ENCODE data around the gene SOSTDC1. TPM values are rescaled to one million over a fixed set of nuclear protein-coding genes. Genes with fewer than 3 reads are reported as not detected.
A peak's percentile ranks its signal among the peaks of the same experiment; 100 is the strongest.

The SOSTDC1 gene
- total RNA-seq, 1 experiment from 2014 or later, result 0.20 TPM

- TF ChIP-seq TCF7L2 (IDR thresholded peaks at IDR 0.05; ENCODE audit: borderline replicate concordance, extremely low read depth, insufficient read depth, insufficient read length), result no peak
- TF ChIP-seq SP1 (IDR thresholded peaks at IDR 0.05; ENCODE audit: low read depth), result no peak
- no peak for TF ChIP-seq ZNF274 (IDR thresholded peaks at IDR 0.05; ENCODE audit: low read depth, low read length)
- TF ChIP-seq ZFX (IDR thresholded peaks at IDR 0.05), result peak; percentile 61; the same call in 1 of the 2 replicates
- no peaks in the 10 kb centered on the region for H4K20me1 ChIP-seq (ENCODE audit: insufficient read depth)
- ChIA-PET CTCF (interaction anchor here (1.9 kb wide), 1 partner anchor 143 kb away, joined by 4 read pairs; no protein-coding TSS in a partner anchor), POLR2A (no interaction called here), RAD21 (ENCODE audit: low non-redundant PET in 1 of 2, low total read pairs in 2 of 2, uncharacterized antibody in 2 of 2, unreplicated experiment in 2 of 2) (interaction anchor here in 1 of 2 experiments (0.6 kb wide), 1 partner anchor 23 kb away, joined by 4 read pairs; no protein-coding TSS in a partner anchor)
- H3K9ac ChIP-seq (ENCODE audit: low read length), result peak within 1 kb of the TSS; percentile 64
- H3K27ac ChIP-seq (ENCODE audit: low read depth, low read length), result peak within 1 kb of the TSS; percentile 90
- peak within 1 kb of the TSS; percentile 63 for H2AFZ ChIP-seq (ENCODE audit: low read depth, low read length, poor library complexity, severe bottlenecking)
- peak within 1 kb of the TSS; percentile 69 for H3K4me2 ChIP-seq (ENCODE audit: low read length)
- no peaks in the 10 kb centered on the region for H3K9me2 ChIP-seq (ENCODE audit: insufficient read depth)
- no peaks in the 10 kb centered on the region for H3K27me3 ChIP-seq (ENCODE audit: insufficient read depth, low read length)
- no peaks in the 10 kb centered on the region for H3K36me3 ChIP-seq (ENCODE audit: control insufficient read depth in 1 of 2, insufficient read depth in 2 of 2, low read length in 2 of 2)
- intact Hi-C loops (cut with micrococcal nuclease), result no loop called here
- ATAC-seq, result peak; percentile 39
- peak within 1 kb of the TSS; percentile 53 to 60 for H3K4me3 ChIP-seq (replicated peaks in 1 of 2; ENCODE audit: low read depth in 1 of 2, low read length in 2 of 2)
- DNase-seq (ENCODE audit: low read depth, low spot score), result no peak
- H3K4me1 ChIP-seq (ENCODE audit: control insufficient read depth in 1 of 2, insufficient read depth in 2 of 2, low read length in 2 of 2), result peaks cover 11 to 23% of the 10 kb centered on the region in 2 experiments
- H3K9me3 ChIP-seq (ENCODE audit: control insufficient read depth in 1 of 2, insufficient read depth in 1 of 2, low read depth in 1 of 2, low read length in 2 of 2), result no peaks in the 10 kb centered on the region
- H3K79me2 ChIP-seq (ENCODE audit: insufficient read depth, low read length), result no peaks in the 10 kb centered on the region
- TSS peak; percentile 62 for BruUV-seq (replicated peaks)
Measured at GRCh38 chr7:16421333-16422102, 44.0 kb downstream of the SOSTDC1 start, which contains the start of gene CRPPA. Gene CRPPA, minus strand, starts transcription at chr7:16421538. Its CDS starts 216 bp downstream, at chr7:16421322.

GRCh38 chr7:16420649-16421332 lies 44.7 kb downstream of the SOSTDC1 start:
- ChIA-PET POLR2A (interaction anchor here (0.6 to 1.3 kb wide), 2 partner anchors 14 to 144 kb away, joined by 3 to 7 read pairs; no protein-coding TSS in a partner anchor), RAD21 (ENCODE audit: low non-redundant PET in 1 of 2, low total read pairs in 2 of 2, uncharacterized antibody in 2 of 2, unreplicated experiment in 2 of 2) (no interaction called here), CTCF (interaction anchor here (1.9 kb wide), 1 partner anchor 144 kb away, joined by 4 read pairs; no protein-coding TSS in a partner anchor)
- DNase-seq (ENCODE audit: low read depth, low spot score), result peak; percentile 68
- no peaks in the 10 kb centered on the region for H3K79me2 ChIP-seq (ENCODE audit: insufficient read depth, low read length)
- peak overlapping the region; percentile 64 for H3K9ac ChIP-seq (ENCODE audit: low read length)
- H4K20me1 ChIP-seq (ENCODE audit: insufficient read depth), result no peaks in the 10 kb centered on the region
- H3K4me3 ChIP-seq (replicated peaks in 1 of 2; ENCODE audit: low read depth in 1 of 2, low read length in 2 of 2), result peak overlapping the region; percentile 53 to 60
- H3K4me2 ChIP-seq (ENCODE audit: low read length), result peak overlapping the region; percentile 69
- ATAC-seq, result peak; percentile 81
- no TSS peak for BruUV-seq (replicated peaks)
- no peaks in the 10 kb centered on the region for H3K36me3 ChIP-seq (ENCODE audit: control insufficient read depth in 1 of 2, insufficient read depth in 2 of 2, low read length in 2 of 2)
- H3K9me3 ChIP-seq (ENCODE audit: control insufficient read depth in 1 of 2, insufficient read depth in 1 of 2, low read depth in 1 of 2, low read length in 2 of 2), result no peaks in the 10 kb centered on the region
- no peaks in the 10 kb centered on the region for H3K9me2 ChIP-seq (ENCODE audit: insufficient read depth)
- H3K4me1 ChIP-seq (ENCODE audit: control insufficient read depth in 1 of 2, insufficient read depth in 2 of 2, low read length in 2 of 2), result peaks cover 11 to 23% of the 10 kb centered on the region in 2 experiments
- intact Hi-C loops (cut with micrococcal nuclease), result no loop called here
- peak overlapping the region; percentile 90 for H3K27ac ChIP-seq (ENCODE audit: low read depth, low read length)
- no peaks in the 10 kb centered on the region for H3K27me3 ChIP-seq (ENCODE audit: insufficient read depth, low read length)
- peak overlapping the region; percentile 63 for H2AFZ ChIP-seq (ENCODE audit: low read depth, low read length, poor library complexity, severe bottlenecking)
- TF ChIP-seq FOSL1 (IDR thresholded peaks at IDR 0.05; ENCODE audit: low read depth) (no peak), CTCF (IDR thresholded peaks at IDR 0.05 in 2 of 3, conservative IDR thresholded peaks at IDR 0.05 in 1 of 3; ENCODE audit: borderline replicate concordance in 1 of 3, insufficient read depth in 1 of 3, low read depth in 2 of 3, low read length in 2 of 3) (peak in 2 of 3 experiments; percentile 11 to 15; a peak in 1 of 6 replicates), YY1 (IDR thresholded peaks at IDR 0.05; ENCODE audit: extremely low read depth, insufficient replicate concordance, low read depth, low read length) (no peak), ZBTB33 (IDR thresholded peaks at IDR 0.05; ENCODE audit: extremely low read depth, insufficient replicate concordance, low read length) (peak; percentile 76), SIN3A (IDR thresholded peaks at IDR 0.05; ENCODE audit: low read depth) (peak; percentile 70; the same call in 1 of the 2 replicates)
